Vagina (tissue), 2 donors: ENCODE data around the gene RCSD1.

Source experiments
- POLR2A ChIP-seq, 2 donors: fragments of 450-650 bp; IDR thresholded peaks; one replicate each; pipeline ENCODE4 v1.6.1; 2017; ENCODE audit warnings: antibody characterized with exemption in 2 of 2, mild to moderate bottlenecking in 2 of 2, moderate library complexity in 2 of 2
- POLR2AphosphoS5 ChIP-seq, 2 donors: sonication (generic); formaldehyde crosslinking; IDR thresholded peaks; one replicate each; pipeline ENCODE4 v1.9.0; 2017; ENCODE audit warnings: antibody characterized with exemption in 2 of 2, mild to moderate bottlenecking in 2 of 2, low read depth in 1 of 2; ENCODE audit not compliant: insufficient read depth in 1 of 2
- TF ChIP-seq, protein P1 (sequence below), 3 experiments: fragments of 450-650 bp in 2 of 3; fragments of 200-600 bp in 1 of 3; sonication (generic) in 1 of 3; IDR thresholded peaks; one replicate each; pipeline ENCODE4 v1.5.1; 2017 to 2019; ENCODE audit warnings: antibody characterized with exemption in 3 of 3, mild to moderate bottlenecking in 2 of 3, moderate library complexity in 2 of 3

DNA sequence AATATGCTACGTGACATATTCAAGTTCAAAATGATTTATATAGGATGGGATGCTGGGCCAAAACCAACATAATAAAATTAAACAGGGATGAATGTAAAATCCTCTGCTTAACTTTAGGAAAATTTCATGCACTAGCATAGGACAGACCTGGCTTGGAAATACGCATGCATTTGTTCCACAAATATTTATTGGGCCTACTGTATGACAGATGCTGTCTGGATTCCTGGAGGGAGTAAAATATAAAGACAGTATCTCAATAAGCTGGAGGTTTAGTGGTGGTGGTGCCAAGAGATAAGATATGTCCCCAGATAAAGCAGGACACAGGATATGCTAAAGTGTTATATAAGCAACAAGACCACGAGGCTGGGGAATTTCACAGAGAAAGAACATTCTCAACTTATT lies 15.1 kb downstream of the RCSD1 start:
- TF ChIP-seq, protein P1, sequence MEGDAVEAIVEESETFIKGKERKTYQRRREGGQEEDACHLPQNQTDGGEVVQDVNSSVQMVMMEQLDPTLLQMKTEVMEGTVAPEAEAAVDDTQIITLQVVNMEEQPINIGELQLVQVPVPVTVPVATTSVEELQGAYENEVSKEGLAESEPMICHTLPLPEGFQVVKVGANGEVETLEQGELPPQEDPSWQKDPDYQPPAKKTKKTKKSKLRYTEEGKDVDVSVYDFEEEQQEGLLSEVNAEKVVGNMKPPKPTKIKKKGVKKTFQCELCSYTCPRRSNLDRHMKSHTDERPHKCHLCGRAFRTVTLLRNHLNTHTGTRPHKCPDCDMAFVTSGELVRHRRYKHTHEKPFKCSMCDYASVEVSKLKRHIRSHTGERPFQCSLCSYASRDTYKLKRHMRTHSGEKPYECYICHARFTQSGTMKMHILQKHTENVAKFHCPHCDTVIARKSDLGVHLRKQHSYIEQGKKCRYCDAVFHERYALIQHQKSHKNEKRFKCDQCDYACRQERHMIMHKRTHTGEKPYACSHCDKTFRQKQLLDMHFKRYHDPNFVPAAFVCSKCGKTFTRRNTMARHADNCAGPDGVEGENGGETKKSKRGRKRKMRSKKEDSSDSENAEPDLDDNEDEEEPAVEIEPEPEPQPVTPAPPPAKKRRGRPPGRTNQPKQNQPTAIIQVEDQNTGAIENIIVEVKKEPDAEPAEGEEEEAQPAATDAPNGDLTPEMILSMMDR (IDR thresholded peaks at IDR 0.05): no peak
- TF ChIP-seq POLR2A (IDR thresholded peaks at IDR 0.05) (no peak), POLR2AphosphoS5 (IDR thresholded peaks at IDR 0.05; ENCODE audit: insufficient read depth in 1 of 2, low read depth in 1 of 2) (no peak)
